Inflammatory macrophage treated with lipopolysaccharide for 1 hour (primary cell): ENCODE data around the gene CLTCL1.
"Not testable (repeated sequence)": the region's sequence is repeated elsewhere in the genome, so short reads cannot be mapped to it uniquely, and the experiment has no call there.

Experiments used
- DNase-seq, 2 donors: peaks; one replicate each; pipeline ENCODE4 v3.0.0-alpha.2; 2020 to 2022

Gene CLTCL1

GRCh38 chr22:19291580-19292457 is at the start of gene CLTCL1:
Gene CLTCL1, minus strand, starts transcription at chr22:19291719. Its CDS starts 78 bp downstream, at chr22:19291641.
- peak; percentile 41 to 63 for DNase-seq

- no peak for DNase-seq
Observed at GRCh38 chr22:19337137-19337536, 45.6 kb upstream of the CLTCL1 start.

- DNase-seq = no peak
Observed at GRCh38 chr22:19336133-19337075, 44.9 kb upstream of the CLTCL1 start.

GRCh38 chr22:19331975-19332374 is 40.5 kb upstream of the CLTCL1 start:
- DNase-seq = no peak

GRCh38 chr22:19331474-19331873 is 40.0 kb upstream of the CLTCL1 start:
- DNase-seq = no peak

GRCh38 chr22:19330865-19331418 is 39.4 kb upstream of the CLTCL1 start:
- DNase-seq = no peak

GRCh38 chr22:19330205-19330604 is 38.7 kb upstream of the CLTCL1 start:
- not testable (repeated sequence) for DNase-seq

- no peak for DNase-seq
Observed at GRCh38 chr22:19329454-19329853, 37.9 kb upstream of the CLTCL1 start.

- peak; percentile 38 to 57 for DNase-seq
Observed at GRCh38 chr22:19325296-19325948, 33.9 kb upstream of the CLTCL1 start.

- DNase-seq = not testable (repeated sequence)
Observed at GRCh38 chr22:19323420-19323819, 31.9 kb upstream of the CLTCL1 start.

GRCh38 chr22:19321757-19322156 is 30.2 kb upstream of the CLTCL1 start:
- no peak for DNase-seq

- not testable (repeated sequence) for DNase-seq
Observed at GRCh38 chr22:19320136-19320535, 28.6 kb upstream of the CLTCL1 start.

- DNase-seq = no peak
Observed at GRCh38 chr22:19319281-19319680, 27.8 kb upstream of the CLTCL1 start.

GRCh38 chr22:19317865-19318264 is 26.3 kb upstream of the CLTCL1 start:
- no peak for DNase-seq

- no peak for DNase-seq
Observed at GRCh38 chr22:19307872-19308271, 16.4 kb upstream of the CLTCL1 start.

GRCh38 chr22:19306535-19306934 is 15.0 kb upstream of the CLTCL1 start:
- DNase-seq = not testable (repeated sequence)

GRCh38 chr22:19304547-19304946 is 13.0 kb upstream of the CLTCL1 start:
- no peak for DNase-seq

- no peak for DNase-seq
Observed at GRCh38 chr22:19303785-19304184, 12.3 kb upstream of the CLTCL1 start.

GRCh38 chr22:19295733-19296132 is 4.2 kb upstream of the CLTCL1 start:
- no peak for DNase-seq

GRCh38 chr22:19292458-19293230 is 1.1 kb upstream of the CLTCL1 start:
- peak; percentile 12 to 16 for DNase-seq

GRCh38 chr22:19291218-19291579 is 320 bp downstream of the CLTCL1 start:
- DNase-seq = no peak
